ENCODE results near the gene ADAM12. TPM values are rescaled to one million over a fixed set of nuclear protein-coding genes. Genes with fewer than 3 reads are reported as not detected.

ADAM12 gene
- total and polyA plus RNA-seq, 9 of the 15 experiments (the other 6 are each of a cell fraction or from before 2014, with no cell fraction given) = not detected

DNA sequence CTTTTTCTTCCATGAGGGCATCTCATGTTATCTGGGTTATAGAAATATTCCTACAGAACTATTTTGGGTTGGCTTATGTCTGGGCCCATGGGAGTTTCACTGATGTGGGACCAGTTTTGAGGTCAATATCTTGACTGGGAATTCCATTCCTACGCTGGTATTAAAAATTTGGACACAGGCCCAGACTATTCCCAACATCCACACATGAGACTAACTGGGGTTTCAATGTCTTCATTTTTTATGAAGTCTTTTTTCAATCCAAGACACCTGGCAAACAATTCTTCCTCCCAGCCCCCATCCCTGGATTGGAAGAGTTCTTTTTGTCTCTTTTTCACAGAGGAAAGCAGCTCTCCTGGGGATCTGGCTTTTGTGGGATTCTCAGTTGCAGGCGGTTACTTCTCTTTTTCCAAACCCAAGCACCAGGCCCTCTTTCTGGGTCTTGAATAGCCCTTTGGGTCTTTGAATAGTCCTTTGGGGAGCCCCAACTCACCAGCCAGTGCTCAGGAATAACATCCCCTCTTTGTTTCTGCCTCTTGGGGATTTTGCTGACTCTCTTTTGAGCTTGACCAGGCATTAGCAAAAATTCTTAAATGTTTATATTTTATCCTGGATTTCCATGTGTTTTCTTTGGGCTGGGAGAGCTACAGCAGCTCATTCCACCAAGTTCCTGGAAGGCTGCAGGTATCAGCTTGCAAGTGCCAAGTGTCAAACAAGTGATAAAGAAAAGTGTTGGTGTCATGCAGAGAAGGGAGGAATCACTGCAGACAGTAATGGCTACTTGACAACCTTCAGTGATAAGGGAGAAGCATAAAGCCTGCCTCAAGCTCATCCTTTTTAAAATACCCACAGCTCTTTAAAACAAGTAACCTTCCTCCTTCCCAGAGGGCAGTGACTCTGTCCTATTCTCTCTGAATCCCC is 234.3 kb downstream of the ADAM12 start:
- CTCF ChIA-PET (ENCODE audit: low intra/inter-chr PET ratio) = no interaction called here
- no TSS peak for BruUV-seq (replicated peaks)
- in situ Hi-C loops (cut with MboI) = no loop called here

More for the DNA sequence above, 234.3 kb downstream of the ADAM12 start:
- ATAC-seq (no peak), DNase-seq (ENCODE audit: extremely low read depth in 1 of 4, low spot score in 3 of 4) (no peak), FAIRE-seq (no peak)
- no peak for TF ChIP-seq ETV1 (tag; conservative IDR thresholded peaks at IDR 0.05; ENCODE audit: low read depth)
- TF ChIP-seq, protein P1, sequence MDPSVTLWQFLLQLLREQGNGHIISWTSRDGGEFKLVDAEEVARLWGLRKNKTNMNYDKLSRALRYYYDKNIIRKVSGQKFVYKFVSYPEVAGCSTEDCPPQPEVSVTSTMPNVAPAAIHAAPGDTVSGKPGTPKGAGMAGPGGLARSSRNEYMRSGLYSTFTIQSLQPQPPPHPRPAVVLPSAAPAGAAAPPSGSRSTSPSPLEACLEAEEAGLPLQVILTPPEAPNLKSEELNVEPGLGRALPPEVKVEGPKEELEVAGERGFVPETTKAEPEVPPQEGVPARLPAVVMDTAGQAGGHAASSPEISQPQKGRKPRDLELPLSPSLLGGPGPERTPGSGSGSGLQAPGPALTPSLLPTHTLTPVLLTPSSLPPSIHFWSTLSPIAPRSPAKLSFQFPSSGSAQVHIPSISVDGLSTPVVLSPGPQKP (CRISPR knock-in tag; IDR thresholded peaks at IDR 0.05) = no peak
- no peak for TF ChIP-seq MYC (IDR thresholded peaks at IDR 0.05; ENCODE audit: low read depth, low read length)
- no peak for TF ChIP-seq MYC (CRISPR knock-in tag; IDR thresholded peaks at IDR 0.05; ENCODE audit: borderline replicate concordance, low read depth)
- no peak for TF ChIP-seq POLR2H (tag; IDR thresholded peaks at IDR 0.05; ENCODE audit: low read depth)
- TF ChIP-seq ZNF12 (CRISPR knock-in tag; IDR thresholded peaks at IDR 0.05) = no peak
- TF ChIP-seq, protein P2, sequence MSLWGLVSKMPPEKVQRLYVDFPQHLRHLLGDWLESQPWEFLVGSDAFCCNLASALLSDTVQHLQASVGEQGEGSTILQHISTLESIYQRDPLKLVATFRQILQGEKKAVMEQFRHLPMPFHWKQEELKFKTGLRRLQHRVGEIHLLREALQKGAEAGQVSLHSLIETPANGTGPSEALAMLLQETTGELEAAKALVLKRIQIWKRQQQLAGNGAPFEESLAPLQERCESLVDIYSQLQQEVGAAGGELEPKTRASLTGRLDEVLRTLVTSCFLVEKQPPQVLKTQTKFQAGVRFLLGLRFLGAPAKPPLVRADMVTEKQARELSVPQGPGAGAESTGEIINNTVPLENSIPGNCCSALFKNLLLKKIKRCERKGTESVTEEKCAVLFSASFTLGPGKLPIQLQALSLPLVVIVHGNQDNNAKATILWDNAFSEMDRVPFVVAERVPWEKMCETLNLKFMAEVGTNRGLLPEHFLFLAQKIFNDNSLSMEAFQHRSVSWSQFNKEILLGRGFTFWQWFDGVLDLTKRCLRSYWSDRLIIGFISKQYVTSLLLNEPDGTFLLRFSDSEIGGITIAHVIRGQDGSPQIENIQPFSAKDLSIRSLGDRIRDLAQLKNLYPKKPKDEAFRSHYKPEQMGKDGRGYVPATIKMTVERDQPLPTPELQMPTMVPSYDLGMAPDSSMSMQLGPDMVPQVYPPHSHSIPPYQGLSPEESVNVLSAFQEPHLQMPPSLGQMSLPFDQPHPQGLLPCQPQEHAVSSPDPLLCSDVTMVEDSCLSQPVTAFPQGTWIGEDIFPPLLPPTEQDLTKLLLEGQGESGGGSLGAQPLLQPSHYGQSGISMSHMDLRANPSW (CRISPR knock-in tag; IDR thresholded peaks at IDR 0.05) = no peak
- no peak for TF ChIP-seq RBM22 (IDR thresholded peaks at IDR 0.05; ENCODE audit: low read depth, low read length, poor library complexity, severe bottlenecking)
- no peak for TF ChIP-seq TEAD4 (IDR thresholded peaks at IDR 0.05; ENCODE audit: low read length)
- TF ChIP-seq TEAD4 (CRISPR knock-in tag; IDR thresholded peaks at IDR 0.05; ENCODE audit: borderline replicate concordance) = no peak
- TF ChIP-seq NCOA2 (IDR thresholded peaks at IDR 0.05; ENCODE audit: partially characterized antibody in 2 of 2) = no peak
- TF ChIP-seq CREB1 (IDR thresholded peaks at IDR 0.05) = no peak
- no peak for TF ChIP-seq CREB1 (CRISPR knock-in tag; IDR thresholded peaks at IDR 0.05)
- no peak for TF ChIP-seq HEY1 (CRISPR knock-in tag; IDR thresholded peaks at IDR 0.05; ENCODE audit: borderline replicate concordance)
- no peak for TF ChIP-seq FOXK1 (CRISPR knock-in tag; IDR thresholded peaks at IDR 0.05; ENCODE audit: borderline replicate concordance)
- TF ChIP-seq, protein P3, sequence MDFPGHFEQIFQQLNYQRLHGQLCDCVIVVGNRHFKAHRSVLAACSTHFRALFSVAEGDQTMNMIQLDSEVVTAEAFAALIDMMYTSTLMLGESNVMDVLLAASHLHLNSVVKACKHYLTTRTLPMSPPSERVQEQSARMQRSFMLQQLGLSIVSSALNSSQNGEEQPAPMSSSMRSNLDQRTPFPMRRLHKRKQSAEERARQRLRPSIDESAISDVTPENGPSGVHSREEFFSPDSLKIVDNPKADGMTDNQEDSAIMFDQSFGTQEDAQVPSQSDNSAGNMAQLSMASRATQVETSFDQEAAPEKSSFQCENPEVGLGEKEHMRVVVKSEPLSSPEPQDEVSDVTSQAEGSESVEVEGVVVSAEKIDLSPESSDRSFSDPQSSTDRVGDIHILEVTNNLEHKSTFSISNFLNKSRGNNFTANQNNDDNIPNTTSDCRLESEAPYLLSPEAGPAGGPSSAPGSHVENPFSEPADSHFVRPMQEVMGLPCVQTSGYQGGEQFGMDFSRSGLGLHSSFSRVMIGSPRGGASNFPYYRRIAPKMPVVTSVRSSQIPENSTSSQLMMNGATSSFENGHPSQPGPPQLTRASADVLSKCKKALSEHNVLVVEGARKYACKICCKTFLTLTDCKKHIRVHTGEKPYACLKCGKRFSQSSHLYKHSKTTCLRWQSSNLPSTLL (IDR thresholded peaks at IDR 0.05) = no peak
- TF ChIP-seq PPARD (CRISPR knock-in tag; IDR thresholded peaks at IDR 0.05) = no peak
- Histone ChIP-seq H3K27ac (ENCODE audit: extremely low read depth, low read depth, low read length) (no peak overlapping the region), H3K9me1 (ENCODE audit: control insufficient read depth, insufficient read depth, low read length) (no peaks in the 10 kb centered on the region), H3K36me3 (ENCODE audit: control insufficient read depth, insufficient read depth, low read length) (no peaks in the 10 kb centered on the region), H3K4me1 (replicated peaks in 1 of 2; ENCODE audit: control insufficient read depth in 2 of 2, insufficient read depth in 2 of 2, low read length in 2 of 2) (no peaks in the 10 kb centered on the region), H3K4me2 (ENCODE audit: insufficient read depth, low read length) (no peak overlapping the region), H3K4me3 (no peak overlapping the region), H4K20me1 (replicated peaks; ENCODE audit: control insufficient read depth, insufficient read depth, low read length) (no peaks in the 10 kb centered on the region), H3K9me3 (replicated peaks; ENCODE audit: control insufficient read depth, insufficient read depth, low read depth, low read length) (no peaks in the 10 kb centered on the region), H3K79me2 (ENCODE audit: control insufficient read depth, insufficient read depth, low read length) (no peaks in the 10 kb centered on the region), H3K9ac (ENCODE audit: insufficient read depth in 1 of 2, low read depth in 2 of 2, low read length in 2 of 2) (no peak overlapping the region), H3K27me3 (ENCODE audit: control insufficient read depth in 2 of 2, insufficient read depth in 2 of 2, low read length in 2 of 2) (no peaks in the 10 kb centered on the region; a peak in 1 of 5 replicates), H2AFZ (ENCODE audit: low read depth, low read length) (no peak overlapping the region)
- POLR2A ChIA-PET = no interaction called here
- intact Hi-C loops (cut with micrococcal nuclease) = no loop called here
- 0% methylated on average over 2 of the region's 2 CpGs for WGBS (ENCODE audit: insufficient coverage, low coverage, missing lambda C conversion rate)

All from K562 (cell line).